Stimulated activated CD4-positive, alpha-beta T cell treated with anti-CD3 and anti-CD28 coated beads, Interleukin-4, amount 100 ng/mL, for 48 hours (primary cell): ENCODE measurements around the gene LONP2.
"Not testable (repeated sequence)": the region's sequence is repeated elsewhere in the genome, so short reads cannot be mapped to it uniquely, and the experiment has no call there.

Experiments
- DNase-seq, 2 donors: peaks; one replicate each; pipeline ENCODE4 v3.0.0-alpha.2; 2020; ENCODE audit warnings: low read depth in 2 of 2

Gene LONP2

GRCh38 chr16:48287239-48287638 is 43.1 kb downstream of the LONP2 start:
- no peak for DNase-seq

GRCh38 chr16:48291303-48291702 is 47.2 kb downstream of the LONP2 start:
- no peak for DNase-seq

- DNase-seq = no peak
Observed at GRCh38 chr16:48291754-48292153, 47.7 kb downstream of the LONP2 start.

- no peak for DNase-seq
Observed at GRCh38 chr16:48292452-48292851, 48.4 kb downstream of the LONP2 start.

GRCh38 chr16:48294724-48295123 is 50.6 kb downstream of the LONP2 start:
- no peak for DNase-seq

GRCh38 chr16:48295488-48296281 is 51.6 kb downstream of the LONP2 start:
- no peak for DNase-seq

- DNase-seq = no peak
Observed at GRCh38 chr16:48299471-48299870, 55.4 kb downstream of the LONP2 start.

GRCh38 chr16:48300391-48300856 is 56.3 kb downstream of the LONP2 start:
- no peak for DNase-seq

- no peak for DNase-seq
Observed at GRCh38 chr16:48308535-48308934, 64.4 kb downstream of the LONP2 start.

GRCh38 chr16:48310908-48311641 is 67.0 kb downstream of the LONP2 start:
- no peak for DNase-seq

GRCh38 chr16:48313905-48314304 is 69.8 kb downstream of the LONP2 start:
- DNase-seq = not testable (repeated sequence)

- DNase-seq = no peak
Observed at GRCh38 chr16:48317026-48317425, 72.9 kb downstream of the LONP2 start.

- DNase-seq = no peak
Observed at GRCh38 chr16:48317614-48318315, 73.7 kb downstream of the LONP2 start.

- no peak for DNase-seq
Observed at GRCh38 chr16:48318630-48319029, 74.5 kb downstream of the LONP2 start.

- DNase-seq = peak in 1 of 2 donors; percentile 26
Observed at GRCh38 chr16:48321317-48322036, 77.4 kb downstream of the LONP2 start.

- DNase-seq = no peak
Observed at GRCh38 chr16:48323783-48324775, 80.0 kb downstream of the LONP2 start.

- no peak for DNase-seq
Observed at GRCh38 chr16:48326915-48327314, 82.8 kb downstream of the LONP2 start.

GRCh38 chr16:48329138-48329537 is 85.0 kb downstream of the LONP2 start:
- DNase-seq = no peak

GRCh38 chr16:48330189-48330840 is 86.2 kb downstream of the LONP2 start:
- no peak for DNase-seq

GRCh38 chr16:48330841-48331192 is 86.7 kb downstream of the LONP2 start:
- DNase-seq = no peak
